Measurements from ENCODE around the gene DYNC1H1.

The DYNC1H1 gene

DNA sequence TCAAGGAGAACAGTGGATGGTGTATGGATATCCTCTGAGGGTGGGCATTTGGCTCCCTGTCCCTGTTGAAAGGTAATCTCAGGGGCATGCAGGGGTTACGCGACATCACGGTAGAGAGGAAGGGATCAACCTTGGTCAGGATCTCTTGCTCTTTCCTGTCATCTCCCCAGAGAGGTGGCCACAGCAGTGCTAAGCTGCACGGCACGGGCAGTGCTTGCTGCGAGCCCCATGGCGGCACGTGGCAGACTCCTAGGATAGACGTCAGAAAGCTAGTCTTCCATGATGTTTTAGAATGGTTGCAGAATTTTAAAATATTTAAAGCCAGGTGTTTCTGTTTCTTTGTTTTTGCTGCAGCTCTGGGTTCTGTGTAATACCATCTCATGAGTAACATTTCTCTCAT lies 41.0 kb downstream of the DYNC1H1 start:
- no peak for DNase-seq

DNA sequence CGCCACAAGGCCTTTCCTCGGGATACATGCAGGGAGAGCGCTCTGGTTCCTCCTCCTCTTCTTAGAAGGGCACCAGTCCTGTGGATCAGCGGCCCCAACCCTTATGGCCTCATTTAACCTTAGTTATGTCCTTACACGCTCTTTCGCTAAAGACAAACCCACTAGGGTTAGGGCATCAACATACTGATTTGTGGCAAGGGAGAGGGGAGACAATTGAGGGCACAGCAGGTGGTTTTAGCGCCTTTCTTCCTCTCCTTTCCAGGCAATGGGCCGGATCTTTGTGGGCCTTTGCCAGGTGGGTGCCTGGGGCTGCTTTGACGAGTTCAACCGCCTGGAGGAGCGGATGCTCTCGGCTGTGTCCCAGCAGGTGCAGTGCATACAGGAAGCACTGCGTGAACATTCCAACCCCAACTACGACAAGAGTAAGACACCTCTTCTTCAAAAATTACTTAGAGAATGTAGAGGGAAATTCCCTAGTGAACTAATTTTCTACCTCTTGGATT lies 43.6 kb downstream of the DYNC1H1 start:
- no peak for DNase-seq

DNA sequence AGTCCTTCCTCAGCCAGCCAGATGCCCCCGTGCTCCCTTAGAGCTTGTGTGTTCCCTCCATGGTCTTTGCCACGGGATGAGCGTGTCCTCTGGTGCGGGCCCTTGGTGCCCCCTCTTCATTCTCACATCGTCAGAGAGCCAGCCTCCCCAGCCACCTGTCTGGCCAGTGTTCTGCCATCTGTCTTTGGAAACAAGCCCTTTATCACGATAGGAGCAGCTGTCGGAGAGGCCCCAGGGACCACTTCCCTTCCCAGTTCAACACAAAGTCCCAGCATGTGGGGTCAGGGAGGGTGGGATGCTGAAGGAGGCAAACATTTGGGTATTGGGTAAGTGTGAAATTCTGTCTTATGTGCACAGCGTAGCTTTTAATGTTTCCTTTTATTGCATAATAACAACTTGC lies 44.5 kb downstream of the DYNC1H1 start:
- DNase-seq, result no peak

DNA sequence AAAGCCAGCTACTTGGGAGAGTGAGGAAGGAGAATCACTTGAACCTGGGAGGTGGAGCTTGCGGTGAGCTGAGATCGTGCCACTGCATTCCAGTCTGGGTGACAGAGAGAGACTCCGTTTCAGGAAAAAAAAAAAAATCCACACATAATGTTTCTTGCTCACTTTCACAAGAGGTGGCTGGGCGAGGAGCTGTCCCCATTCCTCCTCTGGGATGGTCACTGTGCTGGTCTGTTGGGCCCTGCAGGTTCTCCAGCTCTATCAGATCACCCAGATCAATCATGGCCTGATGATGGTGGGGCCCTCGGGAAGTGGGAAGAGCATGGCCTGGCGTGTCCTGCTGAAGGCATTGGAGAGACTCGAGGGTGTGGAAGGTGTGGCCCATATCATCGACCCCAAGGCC lies 47.3 kb downstream of the DYNC1H1 start:
- DNase-seq, result no peak

DNA sequence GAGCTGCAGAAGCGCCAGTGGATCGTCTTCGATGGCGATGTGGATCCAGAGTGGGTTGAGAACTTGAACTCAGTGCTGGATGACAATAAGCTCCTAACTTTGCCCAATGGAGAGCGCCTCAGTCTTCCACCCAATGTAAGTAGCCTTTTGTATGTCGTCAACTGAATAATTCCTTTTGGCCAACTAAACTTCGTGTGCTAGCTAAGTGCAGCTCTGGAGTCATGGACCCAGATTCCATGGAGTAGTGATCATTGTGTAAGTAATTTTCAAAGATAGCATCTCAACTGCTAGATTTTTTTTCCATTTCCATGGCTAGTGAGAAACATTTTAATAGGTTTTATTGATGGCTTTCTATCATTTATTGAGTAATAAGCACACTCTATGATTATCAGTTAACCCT lies 48.0 kb downstream of the DYNC1H1 start:
- no peak for DNase-seq

DNA sequence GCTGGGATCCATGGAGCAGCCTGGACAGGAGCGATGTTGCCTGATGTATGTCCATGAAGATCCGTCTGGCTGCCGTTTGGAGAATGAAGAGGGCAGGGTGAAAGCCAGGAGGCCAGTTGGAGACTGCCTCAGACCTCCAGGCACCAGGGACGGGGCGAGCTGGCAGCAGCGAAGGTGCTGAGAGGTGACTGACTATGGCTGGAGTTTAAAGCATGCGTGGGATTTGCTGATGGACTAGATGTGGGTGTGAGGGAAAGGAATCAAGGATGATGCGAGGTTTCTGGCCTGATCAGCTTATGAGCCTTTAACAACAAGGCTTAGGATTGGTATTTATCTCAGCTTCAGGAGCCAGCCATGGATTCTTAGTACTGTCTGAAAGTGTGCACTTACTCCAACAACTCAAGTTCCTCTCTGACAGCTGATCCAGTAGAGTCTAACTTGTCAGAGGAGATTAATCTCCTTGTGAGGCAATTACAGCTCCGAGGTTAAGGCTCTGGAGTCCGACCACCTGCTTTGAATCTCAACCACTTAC lies 49.4 kb downstream of the DYNC1H1 start:
- DNase-seq, result no peak

DNA sequence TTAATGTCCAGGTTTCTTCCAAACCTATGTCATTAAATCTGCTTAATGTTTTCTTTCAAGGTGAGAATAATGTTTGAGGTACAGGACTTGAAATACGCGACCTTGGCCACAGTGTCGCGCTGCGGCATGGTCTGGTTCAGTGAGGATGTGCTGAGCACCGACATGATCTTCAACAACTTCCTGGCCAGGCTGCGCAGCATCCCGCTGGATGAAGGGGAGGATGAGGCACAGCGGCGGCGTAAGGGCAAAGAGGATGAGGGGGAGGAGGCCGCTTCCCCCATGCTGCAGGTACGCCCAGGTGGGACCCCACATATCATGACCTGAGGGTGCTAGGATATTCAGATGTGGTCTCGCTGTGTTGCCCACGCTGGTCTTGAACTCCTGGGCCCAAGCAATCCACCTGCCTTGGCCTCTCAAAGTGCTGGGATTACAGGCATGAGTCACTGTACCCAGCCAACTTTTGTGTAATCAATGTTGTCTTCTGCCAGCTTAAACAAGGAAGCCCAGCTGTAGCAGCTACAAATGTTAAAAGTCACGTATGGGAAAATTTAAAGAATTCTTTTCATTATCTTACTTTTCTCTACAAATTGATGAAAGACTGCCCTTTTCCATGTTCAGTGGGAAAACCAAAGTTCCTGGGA lies 50.8 kb downstream of the DYNC1H1 start:
- no peak for DNase-seq

DNA sequence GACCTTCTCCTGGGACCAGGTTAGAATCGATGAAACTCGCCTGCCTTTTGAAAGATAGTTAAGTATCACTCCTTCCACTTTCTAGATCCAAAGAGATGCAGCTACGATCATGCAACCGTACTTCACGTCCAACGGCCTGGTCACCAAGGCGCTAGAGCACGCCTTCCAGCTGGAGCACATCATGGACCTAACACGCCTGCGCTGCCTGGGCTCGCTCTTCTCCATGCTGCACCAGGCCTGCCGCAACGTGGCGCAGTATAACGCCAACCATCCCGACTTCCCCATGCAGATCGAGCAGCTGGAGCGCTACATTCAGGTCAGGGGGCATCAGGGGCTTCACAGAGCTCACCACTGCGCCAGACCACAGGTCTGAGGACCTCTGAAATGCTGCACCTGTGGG lies 51.4 kb downstream of the DYNC1H1 start:
- DNase-seq, result no peak

DNA sequence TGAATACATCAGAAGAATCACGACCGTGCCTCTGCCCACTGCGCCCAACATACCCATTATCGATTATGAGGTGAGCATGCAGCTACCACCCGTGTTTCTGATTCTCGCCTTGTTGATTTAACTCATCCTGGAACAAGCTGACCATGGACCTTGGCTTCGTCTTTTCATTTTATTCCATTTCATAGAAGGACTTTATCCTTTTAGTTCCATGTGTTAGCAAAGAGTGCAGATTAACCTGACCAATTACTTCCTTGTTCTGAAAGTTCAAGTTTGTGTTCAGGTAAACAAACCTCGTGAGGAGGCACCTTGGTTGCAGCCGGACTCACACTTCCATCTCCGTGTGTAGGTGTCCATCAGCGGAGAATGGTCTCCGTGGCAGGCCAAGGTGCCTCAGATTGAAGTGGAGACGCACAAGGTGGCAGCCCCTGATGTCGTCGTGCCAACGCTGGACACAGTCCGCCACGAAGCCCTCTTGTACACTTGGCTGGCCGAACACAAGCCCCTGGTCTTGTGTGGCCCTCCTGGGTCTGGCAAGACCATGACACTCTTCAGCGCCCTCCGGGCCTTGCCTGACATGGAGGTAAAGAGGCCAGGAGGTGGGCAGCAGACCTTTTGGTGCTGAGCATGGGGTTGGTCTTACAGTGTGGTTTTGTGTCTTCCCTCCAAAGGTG lies 52.2 kb downstream of the DYNC1H1 start:
- no peak for DNase-seq

DNA sequence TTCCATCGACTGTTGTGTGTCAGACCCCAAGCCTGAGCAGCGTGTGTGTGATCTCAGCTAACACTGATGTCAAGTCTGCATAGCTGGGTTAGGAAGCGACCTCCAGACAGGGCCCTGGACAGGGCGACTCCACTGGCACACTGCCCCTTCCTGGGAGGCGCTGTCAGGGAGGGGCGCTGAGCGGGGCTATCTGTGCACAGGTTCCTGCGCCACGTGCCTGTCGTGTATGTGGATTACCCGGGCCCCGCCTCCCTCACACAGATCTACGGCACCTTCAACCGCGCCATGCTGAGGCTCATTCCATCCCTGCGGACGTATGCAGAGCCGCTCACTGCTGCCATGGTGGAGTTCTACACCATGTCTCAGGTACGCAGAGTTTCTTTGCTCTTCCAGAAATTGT lies 53.9 kb downstream of the DYNC1H1 start:
- DNase-seq, result no peak

DNA sequence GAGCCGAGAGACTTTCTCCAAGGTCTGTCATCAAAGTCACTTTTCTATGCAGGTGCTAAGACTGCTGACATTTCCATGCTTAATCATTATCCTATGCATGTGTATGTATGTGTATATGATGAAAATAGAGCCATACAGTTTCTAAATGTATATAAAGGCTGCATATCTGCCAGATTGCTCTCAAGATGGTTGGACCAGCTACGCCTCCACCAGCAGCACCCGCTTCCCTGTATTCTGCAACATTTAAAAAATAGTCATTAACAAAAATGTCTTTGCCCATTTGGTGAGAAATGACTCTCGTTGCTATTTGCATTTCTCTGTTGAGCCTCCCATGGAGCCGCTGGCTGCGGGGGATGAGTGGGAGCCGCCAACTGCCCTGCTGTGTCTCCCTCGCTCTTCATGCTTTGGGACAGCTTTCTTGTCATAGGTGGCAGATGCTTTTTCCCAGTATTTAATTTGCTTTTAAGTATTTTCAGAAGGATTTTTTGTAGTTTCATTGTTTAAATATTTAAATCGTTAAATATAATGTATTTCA lies 54.7 kb downstream of the DYNC1H1 start:
- no peak for DNase-seq

DNA sequence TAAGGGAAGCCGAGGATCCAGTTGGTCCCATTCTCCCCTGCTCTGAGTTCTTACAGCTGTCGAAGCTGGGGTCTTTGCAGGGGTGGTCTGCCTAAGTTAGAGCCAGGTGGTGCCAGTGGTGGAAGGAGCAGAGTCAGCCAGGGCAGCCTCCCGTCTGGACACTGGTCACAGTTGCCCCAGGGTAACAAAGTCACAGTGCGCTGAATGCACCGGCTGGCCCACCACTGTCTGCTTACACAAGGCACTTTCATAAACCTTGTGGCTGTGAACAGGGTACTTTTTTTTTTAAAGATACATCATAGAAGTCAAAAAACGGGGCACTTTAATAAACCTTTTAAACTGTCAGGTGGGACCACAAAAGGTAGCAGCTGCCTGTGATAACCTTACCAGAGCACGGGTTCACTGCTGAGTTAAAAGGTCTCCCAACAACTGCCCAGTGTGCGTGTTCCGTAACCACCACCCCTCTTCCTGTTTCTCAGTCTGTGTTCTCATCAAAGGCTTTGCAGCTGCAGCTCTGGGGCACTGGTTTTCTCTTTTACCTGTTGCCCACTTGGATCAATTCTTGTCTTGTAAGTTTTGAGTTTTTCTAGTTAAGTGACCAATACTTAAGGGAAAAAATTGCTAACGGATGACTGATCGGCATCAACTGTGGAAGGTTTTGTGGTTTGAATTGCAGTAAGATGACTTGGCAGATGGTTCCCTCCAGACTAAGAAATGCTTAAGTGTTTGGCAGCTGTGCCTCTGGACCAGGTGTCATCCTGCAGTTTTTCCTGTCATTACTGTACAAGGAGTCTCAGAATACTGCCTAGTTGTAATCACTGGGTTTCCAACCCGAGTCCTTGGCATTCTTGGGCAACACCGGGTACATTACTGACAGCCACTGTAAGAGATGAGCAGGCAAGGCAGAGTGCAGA lies 55.9 kb downstream of the DYNC1H1 start:
- no peak for DNase-seq

DNA sequence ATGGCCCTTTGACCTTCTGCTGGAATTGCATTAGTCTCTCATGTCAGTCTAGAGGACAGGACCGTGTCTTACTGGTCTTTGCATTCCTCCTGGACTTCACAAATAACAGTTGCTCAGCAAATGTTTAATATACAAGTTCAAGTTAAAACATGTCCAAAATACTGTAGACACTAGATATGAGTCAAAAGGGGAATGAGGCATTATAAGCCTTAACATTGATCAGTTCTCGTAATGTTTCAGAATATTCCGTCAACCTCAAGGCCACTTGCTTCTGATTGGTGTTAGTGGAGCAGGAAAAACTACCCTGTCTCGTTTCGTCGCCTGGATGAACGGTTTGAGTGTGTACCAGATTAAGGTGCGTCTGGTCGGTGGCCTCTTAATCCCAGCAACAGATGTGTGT lies 62.6 kb downstream of the DYNC1H1 start:
- DNase-seq, result no peak

DNA sequence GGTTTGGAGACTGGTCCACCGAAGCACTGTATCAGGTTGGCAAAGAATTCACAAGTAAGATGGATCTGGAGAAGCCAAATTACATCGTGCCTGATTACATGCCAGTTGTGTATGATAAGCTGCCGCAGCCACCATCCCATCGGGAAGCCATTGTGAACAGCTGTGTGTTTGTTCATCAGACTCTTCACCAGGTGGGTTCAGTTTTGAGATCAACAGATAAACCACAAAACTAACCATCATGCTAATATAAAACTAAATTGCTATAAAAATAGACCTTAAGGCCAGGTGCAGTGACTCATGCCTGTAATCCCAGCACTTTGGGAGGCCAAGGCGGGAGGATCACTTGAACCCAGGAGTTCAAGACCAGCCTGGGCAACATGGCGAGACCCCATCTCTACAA lies 63.6 kb downstream of the DYNC1H1 start:
- no peak for DNase-seq

DNA sequence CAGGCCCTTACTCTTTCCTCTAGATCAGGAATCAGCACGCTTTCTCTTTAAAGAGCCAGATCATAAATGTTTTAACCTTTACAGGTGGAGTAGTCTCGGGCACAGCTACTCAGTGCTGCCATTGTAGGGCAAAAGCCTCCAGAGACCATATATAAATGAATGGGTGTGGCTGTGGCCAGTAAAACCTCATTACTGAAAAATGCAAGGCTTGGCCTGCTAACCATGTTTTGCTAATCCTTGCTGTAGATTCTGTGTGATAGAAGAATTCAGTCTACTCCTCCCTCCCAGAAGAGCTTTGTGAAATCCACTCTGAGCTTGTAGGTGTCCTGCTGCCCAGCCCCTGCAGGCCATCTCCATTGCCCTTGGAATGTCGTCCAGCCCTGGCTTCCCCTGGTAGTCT lies 64.4 kb downstream of the DYNC1H1 start:
- DNase-seq, result no peak

DNA sequence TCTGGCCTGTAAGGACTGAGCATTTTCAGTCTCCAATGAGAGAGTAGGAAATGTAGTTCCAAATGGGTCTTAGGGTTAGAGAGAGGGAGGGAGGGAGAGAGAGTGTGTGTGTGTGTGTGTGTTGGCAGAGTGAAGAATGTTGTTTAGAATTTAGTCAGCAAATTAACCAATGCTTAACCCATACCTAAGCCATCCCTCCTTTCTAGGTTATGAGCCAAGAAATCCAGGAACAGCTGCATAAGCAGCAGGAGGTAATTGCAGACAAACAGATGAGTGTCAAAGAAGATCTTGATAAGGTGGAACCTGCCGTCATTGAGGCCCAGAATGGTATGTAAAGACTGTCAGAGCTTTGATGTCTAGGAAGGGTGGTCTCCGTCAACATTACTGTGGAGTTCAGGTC lies 65.6 kb downstream of the DYNC1H1 start:
- DNase-seq, result no peak

DNA sequence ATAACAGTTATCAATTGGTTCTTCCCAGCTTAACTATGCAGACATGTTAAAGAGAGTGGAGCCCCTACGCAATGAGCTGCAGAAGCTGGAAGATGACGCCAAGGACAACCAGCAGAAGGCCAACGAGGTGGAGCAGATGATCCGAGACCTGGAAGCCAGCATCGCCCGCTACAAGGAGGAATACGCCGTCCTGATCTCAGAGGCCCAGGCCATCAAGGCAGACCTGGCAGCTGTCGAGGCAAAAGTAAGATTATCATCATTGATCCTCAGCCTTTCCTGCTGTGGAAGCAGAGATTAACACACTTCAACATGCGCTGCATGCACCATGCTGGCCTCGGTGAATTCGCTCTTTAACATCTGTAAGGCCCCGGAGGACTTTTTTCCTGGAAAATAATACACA lies 68.9 kb downstream of the DYNC1H1 start:
- no peak for DNase-seq

DNA sequence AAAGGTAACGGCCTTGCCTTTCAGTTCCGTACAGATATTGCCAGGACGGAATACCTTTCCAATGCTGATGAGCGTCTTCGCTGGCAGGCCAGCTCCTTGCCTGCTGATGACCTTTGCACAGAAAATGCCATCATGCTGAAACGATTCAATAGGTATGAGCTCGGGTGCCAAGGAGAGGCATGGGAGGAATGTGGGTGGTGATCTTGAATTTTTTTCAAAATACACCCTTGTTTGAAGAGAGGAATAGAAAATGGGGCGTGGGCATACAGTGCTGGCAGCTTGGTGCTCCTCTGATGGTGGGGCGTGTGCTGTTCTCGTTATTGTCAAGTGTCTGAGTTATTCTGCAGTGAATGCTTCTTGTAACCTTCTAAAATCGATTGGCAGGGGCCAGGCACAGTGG lies 69.9 kb downstream of the DYNC1H1 start:
- no peak for DNase-seq

DNA sequence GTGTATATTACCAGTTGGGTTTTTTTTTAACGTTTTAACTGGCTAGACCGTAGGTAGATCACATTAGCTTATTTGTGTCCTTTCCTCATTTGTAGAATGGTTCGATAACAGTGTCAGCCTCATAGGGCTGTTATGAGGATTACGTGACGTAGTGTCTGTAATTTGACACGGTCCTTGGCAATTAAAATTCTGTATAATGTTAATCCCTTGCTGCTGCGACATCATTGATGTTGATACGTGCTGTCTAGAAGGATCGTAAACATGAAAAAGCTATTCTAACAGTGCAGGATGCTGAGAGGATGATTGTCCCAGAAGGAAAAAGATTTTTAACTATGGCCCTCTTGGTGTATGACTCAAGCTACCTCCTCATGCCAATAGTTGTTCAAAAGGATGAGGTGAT lies 71.5 kb downstream of the DYNC1H1 start:
- DNase-seq, result no peak

DNA sequence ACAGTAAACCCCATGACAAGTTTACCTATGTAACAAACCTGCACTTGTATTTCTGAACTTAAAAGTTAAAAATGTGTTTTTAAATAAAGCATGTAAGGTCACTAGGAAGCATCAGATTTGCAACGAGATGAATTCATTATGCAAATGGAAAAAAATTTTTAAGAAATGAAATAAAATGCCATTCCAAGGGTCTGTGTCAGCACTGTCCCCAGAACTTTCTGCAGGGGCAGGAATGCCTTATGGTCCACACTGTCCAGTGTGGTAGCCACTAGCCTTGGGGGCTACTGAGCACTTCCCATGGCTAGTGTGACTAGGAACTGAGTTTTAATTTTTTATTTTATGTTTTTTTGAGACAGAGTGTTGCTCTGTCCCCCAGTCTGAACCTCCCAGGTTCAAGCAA lies 73.3 kb downstream of the DYNC1H1 start:
- no peak for DNase-seq

DNA sequence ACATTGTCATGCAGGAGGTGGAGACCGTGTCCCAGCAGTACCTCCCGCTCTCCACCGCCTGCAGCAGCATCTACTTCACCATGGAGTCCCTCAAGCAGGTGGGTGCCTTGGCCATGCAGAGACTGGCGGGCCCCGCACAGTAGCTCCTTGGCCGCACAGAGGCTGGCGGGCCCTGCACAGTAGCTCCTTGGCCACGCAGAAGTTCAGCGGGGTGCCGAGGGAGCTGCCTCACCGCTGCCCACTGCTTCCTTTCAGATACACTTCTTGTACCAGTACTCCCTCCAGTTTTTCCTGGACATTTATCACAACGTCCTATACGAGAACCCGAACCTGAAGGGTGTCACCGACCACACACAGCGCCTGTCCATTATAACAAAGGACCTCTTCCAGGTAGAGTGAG lies 74.8 kb downstream of the DYNC1H1 start:
- no peak for DNase-seq

DNA sequence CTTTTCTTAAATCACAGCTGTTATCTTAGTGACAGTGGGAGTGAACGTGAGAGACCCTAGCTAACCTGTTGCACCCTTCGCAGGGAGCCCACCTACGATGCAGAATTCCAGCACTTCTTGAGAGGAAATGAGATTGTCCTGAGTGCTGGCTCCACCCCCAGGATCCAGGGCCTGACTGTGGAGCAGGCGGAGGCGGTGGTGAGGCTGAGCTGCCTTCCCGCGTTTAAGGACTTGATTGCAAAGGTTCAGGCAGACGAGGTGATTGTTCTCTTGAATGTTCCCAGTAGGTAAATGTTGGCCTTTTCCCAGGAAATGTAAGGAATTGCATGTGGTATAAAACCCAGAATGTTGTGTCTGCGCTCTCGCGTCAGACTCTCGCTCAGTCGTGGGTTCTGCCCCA lies 75.8 kb downstream of the DYNC1H1 start:
- DNase-seq, result no peak

DNA sequence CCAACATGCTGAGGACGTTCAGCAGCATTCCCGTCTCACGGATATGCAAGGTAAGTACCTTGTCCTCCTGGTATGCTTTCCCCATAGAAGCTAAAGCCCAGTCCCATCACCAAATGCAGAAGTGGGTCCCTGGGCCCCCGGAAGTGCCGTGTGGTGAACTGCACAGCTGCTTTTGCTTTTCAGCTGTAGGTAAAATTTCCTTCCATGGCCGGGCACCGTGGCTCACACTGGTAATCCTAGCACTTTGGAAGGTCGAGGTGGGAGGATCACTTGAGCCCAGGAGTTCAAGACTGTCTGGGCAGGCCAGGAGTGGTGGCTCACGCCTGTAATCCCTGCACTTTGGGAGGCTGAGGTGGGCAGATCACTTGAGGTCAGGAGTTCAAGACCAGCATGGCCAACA lies 78.3 kb downstream of the DYNC1H1 start:
- DNase-seq, result no peak
